Measurements from ENCODE around the gene PAIP2.

Gene PAIP2

DNA sequence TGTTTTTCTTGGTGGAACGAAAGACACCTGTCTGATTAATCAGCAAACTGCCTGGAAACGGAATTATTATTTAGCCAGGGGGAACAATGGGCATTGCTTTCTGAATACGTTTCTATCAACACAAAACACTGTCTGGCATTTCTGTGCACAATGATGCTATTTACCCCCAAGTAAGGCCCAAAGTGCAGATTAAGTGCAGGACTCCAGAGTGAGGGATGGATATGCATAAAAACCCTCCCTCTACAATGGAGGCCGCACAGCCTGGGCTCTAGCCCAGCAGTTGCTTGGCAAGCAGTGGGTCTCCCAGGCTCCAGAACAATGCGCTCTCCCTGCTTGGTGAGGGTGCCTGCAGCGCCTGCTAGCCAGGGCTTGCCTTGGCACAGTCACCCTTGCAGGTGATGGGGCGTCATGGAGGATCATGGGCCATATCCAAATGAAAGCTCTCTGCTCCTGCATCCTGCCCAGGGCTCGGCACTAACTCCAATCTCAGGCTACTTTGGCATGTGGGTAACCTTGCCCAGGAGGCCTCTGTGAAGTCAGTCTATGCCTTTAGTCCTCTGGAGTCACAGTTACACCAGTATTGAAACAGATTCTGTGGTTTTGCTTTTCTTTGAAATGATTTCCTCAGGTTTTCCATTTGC lies 73.7 kb downstream of the PAIP2 start:
- no peak for DNase-seq (ENCODE audit: low read depth, low spot score)
- no peak overlapping the region for H3K4me3 ChIP-seq (ENCODE audit: low read depth, low read length)
- in situ Hi-C loops (cut with HindIII; ENCODE audit: low sequenced_read_pairs) = loop anchor here (25.0 kb wide), 1 partner anchor 97 kb away; no protein-coding TSS in a partner anchor
- TF ChIP-seq, protein P1, sequence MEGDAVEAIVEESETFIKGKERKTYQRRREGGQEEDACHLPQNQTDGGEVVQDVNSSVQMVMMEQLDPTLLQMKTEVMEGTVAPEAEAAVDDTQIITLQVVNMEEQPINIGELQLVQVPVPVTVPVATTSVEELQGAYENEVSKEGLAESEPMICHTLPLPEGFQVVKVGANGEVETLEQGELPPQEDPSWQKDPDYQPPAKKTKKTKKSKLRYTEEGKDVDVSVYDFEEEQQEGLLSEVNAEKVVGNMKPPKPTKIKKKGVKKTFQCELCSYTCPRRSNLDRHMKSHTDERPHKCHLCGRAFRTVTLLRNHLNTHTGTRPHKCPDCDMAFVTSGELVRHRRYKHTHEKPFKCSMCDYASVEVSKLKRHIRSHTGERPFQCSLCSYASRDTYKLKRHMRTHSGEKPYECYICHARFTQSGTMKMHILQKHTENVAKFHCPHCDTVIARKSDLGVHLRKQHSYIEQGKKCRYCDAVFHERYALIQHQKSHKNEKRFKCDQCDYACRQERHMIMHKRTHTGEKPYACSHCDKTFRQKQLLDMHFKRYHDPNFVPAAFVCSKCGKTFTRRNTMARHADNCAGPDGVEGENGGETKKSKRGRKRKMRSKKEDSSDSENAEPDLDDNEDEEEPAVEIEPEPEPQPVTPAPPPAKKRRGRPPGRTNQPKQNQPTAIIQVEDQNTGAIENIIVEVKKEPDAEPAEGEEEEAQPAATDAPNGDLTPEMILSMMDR (IDR thresholded peaks at IDR 0.05; ENCODE audit: low read depth, low read length) = no peak

DNA sequence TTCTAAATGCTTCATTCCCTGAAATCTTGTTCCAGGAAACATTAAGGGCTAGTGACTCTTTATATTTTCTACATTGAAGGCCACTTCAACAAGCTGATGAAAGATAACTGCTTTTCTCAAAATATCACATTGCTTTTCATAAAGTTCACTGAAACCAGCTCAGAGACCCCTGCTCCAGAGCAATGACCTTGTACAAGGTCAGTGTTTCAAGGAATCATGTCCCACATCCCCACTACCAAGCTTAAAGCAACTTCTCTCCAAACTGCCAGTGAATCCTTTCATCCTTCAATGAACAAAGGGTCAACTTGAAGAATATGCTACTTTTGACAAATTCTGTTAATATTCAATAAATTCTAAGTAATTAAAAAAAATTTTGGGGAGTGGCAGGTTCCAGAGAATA lies 74.2 kb downstream of the PAIP2 start:
- no peak overlapping the region for H3K4me3 ChIP-seq (ENCODE audit: low read depth, low read length)
- in situ Hi-C loops (cut with HindIII; ENCODE audit: low sequenced_read_pairs) = loop anchor here (25.0 kb wide), 1 partner anchor 96 kb away; no protein-coding TSS in a partner anchor

DNA sequence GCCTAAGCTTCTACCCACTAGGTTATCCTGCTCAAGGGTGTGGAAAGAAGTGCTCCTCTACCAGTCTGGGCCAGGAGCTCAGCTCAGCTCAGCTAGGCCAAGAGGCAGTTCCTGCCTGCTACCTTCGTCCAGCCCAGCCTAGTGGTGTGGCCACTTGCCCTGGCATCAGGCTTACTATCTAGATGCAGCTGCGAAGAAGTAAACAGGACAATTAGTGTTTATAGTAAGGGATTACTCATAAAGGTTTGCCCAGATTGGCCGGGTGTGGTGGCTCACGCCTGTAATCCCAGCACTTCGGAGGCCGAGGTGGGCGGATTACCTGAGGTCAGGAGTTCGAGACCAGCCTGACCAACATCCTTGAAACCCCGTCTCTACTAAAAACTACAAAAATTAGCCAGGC lies 75.0 kb downstream of the PAIP2 start:
- TF ChIP-seq, protein P1 (IDR thresholded peaks at IDR 0.05; ENCODE audit: low read depth, low read length) = no peak
- no peak overlapping the region for H3K4me3 ChIP-seq (ENCODE audit: low read depth, low read length)
- DNase-seq (ENCODE audit: low read depth, low spot score) = no peak
- in situ Hi-C loops (cut with HindIII; ENCODE audit: low sequenced_read_pairs) = loop anchor here (25.0 kb wide), 1 partner anchor 96 kb away; no protein-coding TSS in a partner anchor

More for the DNA sequence above, 74.2 kb downstream of the PAIP2 start:
- no peak for DNase-seq (ENCODE audit: low read depth, low spot score)
- TF ChIP-seq, protein P1 (IDR thresholded peaks at IDR 0.05; ENCODE audit: low read depth, low read length) = no peak

DNA sequence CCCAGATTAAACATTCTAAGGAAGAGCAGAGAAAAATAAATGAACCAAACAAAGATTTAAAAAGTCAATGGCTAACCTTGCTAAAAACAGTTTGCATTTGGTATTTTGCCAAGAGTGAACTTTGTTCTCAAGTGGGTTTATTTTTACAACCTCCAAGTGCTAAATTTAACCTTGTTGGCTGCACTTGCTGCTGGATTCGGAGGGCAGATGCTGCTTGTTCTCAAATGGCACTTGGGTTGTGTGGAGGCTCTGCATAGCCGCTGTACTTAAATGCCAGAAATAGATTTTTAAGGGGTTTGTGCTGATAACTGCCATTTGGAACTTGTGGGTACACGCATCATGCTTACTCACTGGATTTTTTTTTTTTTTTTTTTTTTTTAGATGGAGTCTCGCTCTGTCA lies 75.6 kb downstream of the PAIP2 start:
- in situ Hi-C loops (cut with HindIII; ENCODE audit: low sequenced_read_pairs) = loop anchor here (25.0 kb wide), 1 partner anchor 95 kb away; no protein-coding TSS in a partner anchor

DNA sequence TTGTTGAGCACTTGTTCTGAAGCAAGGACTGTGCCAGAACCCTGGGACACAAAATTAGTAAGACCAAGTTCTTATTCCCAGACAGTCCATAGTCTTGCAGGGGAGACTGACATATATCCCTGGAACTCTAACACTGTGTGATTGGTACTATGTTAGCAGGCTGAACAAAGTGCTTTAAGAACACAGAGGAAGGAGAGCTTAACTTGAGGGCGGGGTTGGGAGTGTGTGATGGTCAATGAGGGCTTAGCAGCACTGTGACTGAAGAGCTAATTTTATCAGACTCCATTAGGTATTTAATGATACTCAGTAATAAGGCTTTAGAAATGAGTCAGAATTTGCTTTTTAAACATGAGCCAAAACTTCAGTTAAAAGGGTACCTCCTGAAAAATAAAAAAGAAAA lies 77.1 kb downstream of the PAIP2 start:
- in situ Hi-C loops (cut with HindIII; ENCODE audit: low sequenced_read_pairs) = loop anchor here (25.0 kb wide), 1 partner anchor 94 kb away; no protein-coding TSS in a partner anchor
- no peak overlapping the region for H3K4me3 ChIP-seq (ENCODE audit: low read depth, low read length)
- DNase-seq (ENCODE audit: low read depth, low spot score) = no peak
- TF ChIP-seq, protein P1 (IDR thresholded peaks at IDR 0.05; ENCODE audit: low read depth, low read length) = no peak

More for the DNA sequence above, 75.6 kb downstream of the PAIP2 start:
- TF ChIP-seq, protein P1 (IDR thresholded peaks at IDR 0.05; ENCODE audit: low read depth, low read length) = no peak
- peak; percentile 60 for DNase-seq (ENCODE audit: low read depth, low spot score)
- no peak overlapping the region for H3K4me3 ChIP-seq (ENCODE audit: low read depth, low read length)

Measured in astrocyte of the spinal cord (primary cell).